H1 (cell line): ENCODE results near the gene BTRC. TPM values are rescaled to one million over a fixed set of nuclear protein-coding genes. Genes with fewer than 3 reads are reported as not detected.
A peak's percentile ranks its signal among the peaks of the same experiment; 100 is the strongest.

ENCODE experiments used
- CTCF ChIA-PET: fragments of 300-600 bp; sonication (Branson Sonifier 250); formaldehyde crosslinking; loops from one replicate; lab custom pipeline; 2021; ENCODE audit not compliant: partially characterized antibody; lab: Charles Lee
- POLR2A ChIA-PET: fragments of 300-600 bp; sonication (Branson Sonifier 250); formaldehyde crosslinking; loops from one replicate; lab custom pipeline; 2021; ENCODE audit warnings: inconsistent platforms; ENCODE audit not compliant: partially characterized antibody; lab: Charles Lee
- DNase-seq, 2 experiments: peaks; one replicate each; pipeline versions ENCODE4 v3.0.0 to v3.0.0-alpha.2; 2010 to 2022; ENCODE audit warnings: low spot score in 2 of 2, low read depth in 1 of 2, mixed read lengths in 1 of 2
- FAIRE-seq: peaks from 2 replicates; lab custom pipeline; 2011; peaks lifted over from hg19 to GRCh38; lab: Jason Lieb, UNC
- H2AFZ ChIP-seq: 2 replicates; pipeline ENCODE4 v1.8.1; 2012; ENCODE audit warnings: low read length, inconsistent platforms
- H2AK5ac ChIP-seq: 2 replicates; pipeline ENCODE4 v1.6.1; 2013; ENCODE audit warnings: low read depth, low read length
- H2BK120ac ChIP-seq: replicated peaks from 2 replicates; pipeline ENCODE3; 2013; ENCODE audit warnings: low read depth, low read length, inconsistent platforms
- H2BK12ac ChIP-seq: 2 replicates; pipeline ENCODE4 v1.6.1; 2013; ENCODE audit warnings: low read depth, low read length
- H2BK15ac ChIP-seq: 2 replicates; pipeline ENCODE4 v1.6.1; 2013; ENCODE audit warnings: low read length
- H2BK20ac ChIP-seq: 2 replicates; pipeline ENCODE4 v1.6.1; 2013; ENCODE audit warnings: low read length
- H2BK5ac ChIP-seq: 2 replicates; pipeline ENCODE4 v1.6.1; 2013; ENCODE audit warnings: low read depth, low read length
- H3K14ac ChIP-seq: 2 replicates; pipeline ENCODE4 v1.6.1; 2013; ENCODE audit warnings: inconsistent platforms; ENCODE audit not compliant: insufficient read length
- H3K18ac ChIP-seq: 2 replicates; pipeline ENCODE4 v1.6.1; 2013; ENCODE audit warnings: low read length; ENCODE audit errors: extremely low read depth
- H3K23ac ChIP-seq: 2 replicates; pipeline ENCODE4 v1.6.1; 2013; ENCODE audit warnings: inconsistent platforms; ENCODE audit not compliant: insufficient read length
- H3K23me2 ChIP-seq: 2 replicates; pipeline ENCODE4 v1.6.1; 2013; ENCODE audit warnings: low read depth, low read length
- H3K27ac ChIP-seq: 2 replicates; pipeline ENCODE4 v1.6.1; 2011; ENCODE audit warnings: low read depth, low read length, inconsistent platforms
- H3K27me3 ChIP-seq, 4 experiments: replicated peaks in 1 of 4; 1 replicate in 1 of 4; 2 replicates in 3 of 4; pipeline versions ENCODE4 v1.6.1 to v1.8.1; 2011 to 2013; ENCODE audit warnings: low read length in 3 of 4, mild to moderate bottlenecking in 3 of 4, inconsistent platforms in 2 of 4, mixed read lengths in 2 of 4, moderate library complexity in 1 of 4; ENCODE audit not compliant: control insufficient read depth in 3 of 4, insufficient read depth in 3 of 4; ENCODE audit errors: extremely low read depth in 1 of 4
- H3K36me3 ChIP-seq, 4 experiments: 2 replicates each; pipeline versions ENCODE4 v1.6.1 to v1.8.1; 2011 to 2013; ENCODE audit warnings: mild to moderate bottlenecking in 4 of 4, low read length in 3 of 4, moderate library complexity in 2 of 4, control low read depth in 1 of 4, inconsistent platforms in 1 of 4; ENCODE audit not compliant: insufficient read depth in 4 of 4, control insufficient read depth in 2 of 4
- H3K4ac ChIP-seq: replicated peaks from 2 replicates; pipeline ENCODE3; 2013; ENCODE audit warnings: low read length, low read depth, mixed read lengths, inconsistent platforms; ENCODE audit not compliant: insufficient read length
- H3K4me1 ChIP-seq, 4 experiments: replicated peaks in 1 of 4; 1 replicate in 1 of 4; 2 replicates in 3 of 4; pipeline versions ENCODE4 v1.6.1 to v1.8.1; 2011 to 2013; ENCODE audit warnings: low read length in 3 of 4, inconsistent platforms in 2 of 4, mixed read lengths in 1 of 4; ENCODE audit not compliant: insufficient read depth in 4 of 4, control insufficient read depth in 3 of 4
- H3K4me2 ChIP-seq, 2 experiments: 2 replicates each; pipeline versions ENCODE4 v1.6.1 to v1.8.1; 2011 to 2013; ENCODE audit warnings: low read depth in 2 of 2, low read length in 2 of 2, control low read depth in 1 of 2, inconsistent platforms in 1 of 2, mild to moderate bottlenecking in 1 of 2; ENCODE audit not compliant: insufficient read depth in 1 of 2
- H3K4me3 ChIP-seq, 4 experiments: fragments of 200-600, 300-600 bp in 1 of 4; sonication (generic), shearing (Covaris generic), sonication (Bioruptor Twin) in 1 of 4; 2 replicates each; pipeline versions ENCODE4 v1.5.1 to v1.8.1; 2011 to 2016; ENCODE audit warnings: low read length in 4 of 4, low read depth in 3 of 4, control low read depth in 2 of 4, inconsistent platforms in 2 of 4, mild to moderate bottlenecking in 2 of 4, mixed read lengths in 1 of 4, moderate library complexity in 1 of 4; ENCODE audit not compliant: insufficient read depth in 2 of 4; ENCODE audit errors: extremely low read depth in 1 of 4
- H3K56ac ChIP-seq: replicated peaks from 2 replicates; pipeline ENCODE3; 2013; ENCODE audit warnings: low read depth, mild to moderate bottlenecking, mixed read lengths, low read length, inconsistent platforms; ENCODE audit not compliant: insufficient read length
- H3K79me1 ChIP-seq: 2 replicates; pipeline ENCODE4 v1.6.1; 2013; ENCODE audit warnings: low read depth, low read length, control low read depth
- H3K79me2 ChIP-seq, 2 experiments: 2 replicates each; pipeline versions ENCODE4 v1.6.1 to v1.8.1; 2012 to 2013; ENCODE audit warnings: low read length in 2 of 2, mild to moderate bottlenecking in 2 of 2, inconsistent platforms in 1 of 2; ENCODE audit not compliant: insufficient read depth in 2 of 2, control insufficient read depth in 1 of 2
- H3K9ac ChIP-seq, 4 experiments: replicated peaks in 1 of 4; 1 replicate in 1 of 4; 2 replicates in 3 of 4; pipeline versions ENCODE4 v1.6.1 to v1.8.1; 2011 to 2013; ENCODE audit warnings: low read depth in 3 of 4, low read length in 3 of 4, control low read depth in 2 of 4, mild to moderate bottlenecking in 2 of 4, moderate library complexity in 2 of 4, inconsistent platforms in 1 of 4; ENCODE audit errors: extremely low read depth in 1 of 4
- H3K9me3 ChIP-seq, 2 experiments: 2 replicates each; pipeline versions ENCODE4 v1.6.1 to v1.8.1; 2012 to 2013; ENCODE audit warnings: mild to moderate bottlenecking in 2 of 2, moderate library complexity in 2 of 2, control low read depth in 1 of 2, inconsistent platforms in 1 of 2, low read depth in 1 of 2, low read length in 1 of 2, mixed read lengths in 1 of 2; ENCODE audit not compliant: insufficient read depth in 2 of 2
- H4K20me1 ChIP-seq, 2 experiments: replicated peaks in 1 of 2; 2 replicates each; pipeline versions ENCODE3 to v1.8.1; 2011 to 2013; ENCODE audit warnings: inconsistent platforms in 2 of 2, low read length in 2 of 2, mild to moderate bottlenecking in 1 of 2; ENCODE audit not compliant: insufficient read depth in 2 of 2, control insufficient read depth in 1 of 2
- H4K5ac ChIP-seq: 2 replicates; pipeline ENCODE4 v1.6.1; 2013; ENCODE audit warnings: low read length, low read depth, mixed read lengths, inconsistent platforms; ENCODE audit not compliant: insufficient read length
- H4K8ac ChIP-seq: 2 replicates; pipeline ENCODE4 v1.8.0; 2013; ENCODE audit warnings: mild to moderate bottlenecking, moderate library complexity, low read length, inconsistent platforms; ENCODE audit not compliant: insufficient read depth; ENCODE audit errors: extremely low read depth
- H4K91ac ChIP-seq: replicated peaks from 2 replicates; pipeline ENCODE3; 2013; ENCODE audit warnings: low read length, mixed read lengths, inconsistent platforms; ENCODE audit not compliant: insufficient read length
- BCL11A ChIP-seq, 2 experiments: IDR thresholded peaks; one replicate each; pipeline ENCODE4 v1.6.1; 2011; ENCODE audit warnings: low read depth in 2 of 2, low read length in 2 of 2, mild to moderate bottlenecking in 2 of 2
- BRCA1 ChIP-seq: IDR thresholded peaks from 2 replicates; pipeline ENCODE4 v1.6.1; 2012; ENCODE audit warnings: low read depth, low read length, improper control_type of control experiment
- CBX5 ChIP-seq: fragments of 300-800, 300-1000 bp; sonication (generic); IDR thresholded peaks from 2 replicates; pipeline ENCODE4 v1.7.1; 2016; ENCODE audit warnings: antibody characterized with exemption, low read length, low read depth
- CHD2 ChIP-seq: IDR thresholded peaks from 2 replicates; pipeline ENCODE4 v1.6.1; 2012; ENCODE audit warnings: low read length, improper control_type of control experiment
- CTBP2 ChIP-seq: IDR thresholded peaks from 2 replicates; pipeline ENCODE4 v1.7.0; 2011; ENCODE audit warnings: borderline replicate concordance, mild to moderate bottlenecking, moderate library complexity, mixed read lengths, low read length; ENCODE audit not compliant: insufficient read depth, insufficient read length
- EP300 ChIP-seq, 2 experiments: IDR thresholded peaks; 1 replicate in 1 of 2; 2 replicates in 1 of 2; pipeline ENCODE4 v1.6.1; 2011 to 2012; ENCODE audit warnings: low read depth in 2 of 2, low read length in 2 of 2, mild to moderate bottlenecking in 2 of 2, borderline replicate concordance in 1 of 2, inconsistent platforms in 1 of 2, moderate library complexity in 1 of 2
- FOSL1 ChIP-seq: IDR thresholded peaks from 2 replicates; pipeline ENCODE4 v1.6.1; 2011; ENCODE audit warnings: mild to moderate bottlenecking, low read depth, low read length, moderate library complexity; ENCODE audit not compliant: insufficient read depth
- RBBP5 ChIP-seq: IDR thresholded peaks from 2 replicates; pipeline ENCODE4 v1.7.1; 2012; ENCODE audit warnings: low read depth, mild to moderate bottlenecking, inconsistent platforms, low read length, moderate library complexity, borderline replicate concordance
- SP4 ChIP-seq: IDR thresholded peaks from 2 replicates; pipeline ENCODE4 v1.6.1; 2012; ENCODE audit warnings: low read length, inconsistent platforms
- TAF1 ChIP-seq: IDR thresholded peaks from 2 replicates; pipeline ENCODE4 v1.6.1; 2011; ENCODE audit warnings: mild to moderate bottlenecking, low read depth, low read length
- TCF12 ChIP-seq: IDR thresholded peaks from 2 replicates; pipeline ENCODE4 v1.6.1; 2011; ENCODE audit warnings: low read depth, mild to moderate bottlenecking, low read length
- WGBS, 2 experiments: shearing (Covaris generic) in 1 of 2; methylation state at CpG; one replicate each; pipeline versions ENCODE4 v1.1.6 to v1.1.7; 2013 to 2015; ENCODE audit warnings: low lambda C conversion rate in 2 of 2, mixed read lengths in 2 of 2, inconsistent platforms in 1 of 2, low coverage in 1 of 2, missing lambda C conversion rate in 1 of 2; ENCODE audit not compliant: insufficient replicate concordance in 2 of 2, insufficient coverage in 1 of 2, insufficient read length in 1 of 2; ENCODE audit errors: extremely low coverage in 1 of 2, missing lambda C conversion rate in 1 of 2; 5-methylcytosine and 5-hydroxymethylcytosine counted together
- polyA plus RNA-seq, 7 experiments: library from polyadenylated mRNA; depleted of rRNA in 3 of 7; stranded (reverse) in 5 of 7; unstranded in 2 of 7; fragments of >200 nt in 5 of 7; fragments of 200-250 nt in 2 of 7; gene quantifications; 1 replicate in 5 of 7; 2 replicates in 1 of 7; 4 replicates in 1 of 7; pipeline versions ENCODE4 v1.2.1 to v1.2.3, GENCODE V29; 2011 to 2013; ENCODE audit warnings: missing spikeins in 2 of 7, mixed read lengths in 2 of 7
- total RNA-seq: library from RNA; stranded (reverse); fragmentation: NEBNext Ultra II Directional; extraction: Animal tissue kit (Norgen Biotek cat#: 25700); gene quantifications from 2 replicates; pipeline ENCODE4 v1.2.1, GENCODE V29; 2021

Gene BTRC
- total and polyA plus RNA-seq, 2 of the 8 experiments (the other 6 are each of a cell fraction or from before 2014, with no cell fraction given): 9.9 to 24.7 TPM

DNA sequence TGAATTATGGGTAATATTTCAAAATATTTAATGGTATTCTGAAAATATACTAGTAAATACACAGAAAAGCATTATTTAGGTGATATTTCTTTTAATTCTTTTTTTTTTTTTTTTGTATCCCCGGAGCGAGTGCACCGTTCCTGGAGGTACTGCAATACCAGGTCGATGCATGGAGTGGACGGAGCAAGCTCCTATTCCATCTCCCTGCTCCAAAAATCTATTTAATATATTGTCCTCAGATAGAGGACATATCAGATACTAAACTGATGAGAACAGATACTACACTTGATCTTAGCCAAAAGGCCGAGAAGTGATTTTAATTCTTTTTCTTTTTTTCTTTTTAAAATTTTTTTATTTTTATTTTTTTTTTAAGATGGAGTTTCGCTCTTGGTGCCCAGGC is 10.8 kb downstream of the BTRC start:
- Histone ChIP-seq H3K27me3 (no peaks in the 10 kb centered on the region), H2BK20ac (no peak overlapping the region)
- POLR2A ChIA-PET: no interaction called here

More for the DNA sequence above, 10.8 kb downstream of the BTRC start:
- Histone ChIP-seq H2BK120ac (no peak overlapping the region), H3K4me1 (peaks cover 0 to 2% (median 0%) of the 10 kb centered on the region in 4 experiments; a peak in 1 of 7 replicates), H3K4me3 (no peak overlapping the region), H3K23ac (no peak overlapping the region), H3K18ac (no peak overlapping the region), H3K9ac (no peak overlapping the region), H3K14ac (no peak overlapping the region), H4K8ac (no peak overlapping the region), H2BK12ac (no peak overlapping the region), H3K36me3 (no peaks in the 10 kb centered on the region), H3K9me3 (no peaks in the 10 kb centered on the region), H3K4ac (no peak overlapping the region), H3K23me2 (no peaks in the 10 kb centered on the region), H4K91ac (no peak overlapping the region), H2BK15ac (no peak overlapping the region), H3K27ac (no peak overlapping the region), H2AFZ (no peak overlapping the region), H2BK5ac (no peak overlapping the region), H2AK5ac (no peak overlapping the region), H3K79me2 (no peaks in the 10 kb centered on the region), H3K4me2 (no peak overlapping the region), H3K79me1 (peaks cover 2% of the 10 kb centered on the region), H3K56ac (no peak overlapping the region), H4K20me1 (peaks cover 0 to 2% of the 10 kb centered on the region in 2 experiments), H4K5ac (no peak overlapping the region)
- peak; percentile 96 for FAIRE-seq
- DNase-seq: no peak
- CTCF ChIA-PET: interaction anchor here (0.9 to 4.1 kb wide), 4 partner anchors 63 to 79 kb away, joined by 3 to 19 read pairs (median 4); no protein-coding TSS in a partner anchor
- WGBS, 2 experiments: 93% methylated on average over 7 of the region's 7 CpGs; no CpG with 5 or more reads in 1 of the 2 experiments
- TF ChIP-seq RBBP5 (no peak), FOSL1 (no peak), TCF12 (no peak), CTBP2 (no peak), EP300 (IDR thresholded peaks at IDR 0.05; ENCODE audit: borderline replicate concordance in 1 of 2, low read depth in 2 of 2, low read length in 2 of 2) (no peak), BRCA1 (no peak), TAF1 (no peak), CBX5 (no peak), CHD2 (no peak), BCL11A (IDR thresholded peaks at IDR 0.05; ENCODE audit: low read depth in 2 of 2, low read length in 2 of 2) (no peak), SP4 (no peak)
